A549 (cell line): ENCODE results near the gene PIGV.

Experiments used
- CHD2 ChIP-seq: fragments of 150-350 bp; IDR thresholded peaks from 2 replicates; pipeline ENCODE4 v1.6.1; 2014; ENCODE audit warnings: low read length; ENCODE audit not compliant: partially characterized antibody
- HDAC2 ChIP-seq: fragments of 200-600 bp; sonication (generic); IDR thresholded peaks from 2 replicates; pipeline ENCODE4 v1.6.1; 2016
- KDM5A ChIP-seq: fragments of 200-600 bp; sonication (generic); IDR thresholded peaks from 2 replicates; pipeline ENCODE4 v1.6.1; 2016; ENCODE audit warnings: antibody characterized with exemption, mild to moderate bottlenecking
- POLR2A ChIP-seq: IDR thresholded peaks from 2 replicates; pipeline ENCODE4 v1.6.1; 2012; ENCODE audit warnings: mild to moderate bottlenecking, low read length
- RAD21 ChIP-seq, 2 experiments: fragments of >200 bp in 1 of 2; sonication (Bioruptor Twin) in 1 of 2; formaldehyde crosslinking in 1 of 2; IDR thresholded peaks in 1 of 2; conservative IDR thresholded peaks in 1 of 2; 2 replicates in 1 of 2; 3 replicates in 1 of 2; pipeline ENCODE4 v1.6.1; 2012 to 2018; ENCODE audit warnings: inconsistent platforms in 1 of 2
- RNF2 ChIP-seq: fragments of 200-600 bp; sonication (generic); IDR thresholded peaks from 2 replicates; pipeline ENCODE4 v1.6.1; 2016; ENCODE audit warnings: low read depth, mild to moderate bottlenecking, antibody characterized with exemption, moderate library complexity, borderline replicate concordance
- TF ChIP-seq, protein P1 (sequence below): IDR thresholded peaks from 2 replicates; pipeline ENCODE4 v1.6.1; 2012
- TF ChIP-seq, protein P2 (sequence below): fragments of >200 bp; sonication (Bioruptor Twin); formaldehyde crosslinking; IDR thresholded peaks from 3 replicates; pipeline ENCODE4 v1.5.1; 2016

DNA sequence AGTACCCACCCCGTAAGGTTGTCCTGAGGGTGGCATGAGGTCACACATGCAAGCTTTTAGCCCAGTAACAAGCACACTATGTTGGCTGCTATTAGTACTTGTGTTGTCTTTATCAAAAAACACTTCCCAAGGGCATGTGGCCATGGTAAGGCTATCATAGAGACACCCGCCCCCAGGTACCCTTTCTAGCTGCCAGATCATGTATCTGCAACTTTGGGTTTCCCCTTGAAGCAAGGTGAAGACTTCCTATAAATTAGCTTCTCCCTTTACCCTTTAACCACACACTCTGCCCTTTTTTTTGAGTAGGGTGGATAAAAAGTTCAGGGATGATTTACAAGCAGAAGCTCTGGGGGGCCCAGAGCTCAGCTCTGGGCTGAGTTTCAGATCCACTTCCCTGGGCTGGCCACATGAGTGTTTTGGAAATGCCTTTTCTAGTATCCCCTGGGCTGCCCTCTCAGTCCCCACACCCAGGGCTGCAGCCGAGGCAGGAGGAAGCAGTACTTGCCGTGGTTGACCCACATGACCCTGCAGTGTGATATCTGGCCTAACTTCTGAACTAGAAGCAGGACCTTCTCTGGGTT lies 40.8 kb downstream of the PIGV start:
- TF ChIP-seq, protein P1, sequence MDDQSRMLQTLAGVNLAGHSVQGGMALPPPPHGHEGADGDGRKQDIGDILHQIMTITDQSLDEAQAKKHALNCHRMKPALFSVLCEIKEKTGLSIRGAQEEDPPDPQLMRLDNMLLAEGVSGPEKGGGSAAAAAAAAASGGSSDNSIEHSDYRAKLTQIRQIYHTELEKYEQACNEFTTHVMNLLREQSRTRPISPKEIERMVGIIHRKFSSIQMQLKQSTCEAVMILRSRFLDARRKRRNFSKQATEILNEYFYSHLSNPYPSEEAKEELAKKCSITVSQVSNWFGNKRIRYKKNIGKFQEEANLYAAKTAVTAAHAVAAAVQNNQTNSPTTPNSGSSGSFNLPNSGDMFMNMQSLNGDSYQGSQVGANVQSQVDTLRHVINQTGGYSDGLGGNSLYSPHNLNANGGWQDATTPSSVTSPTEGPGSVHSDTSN, result no peak
- no peak for TF ChIP-seq RAD21 (conservative IDR thresholded peaks at IDR 0.05 in 1 of 2, IDR thresholded peaks at IDR 0.05 in 1 of 2)
- no peak for TF ChIP-seq CHD2
- no peak for TF ChIP-seq RNF2
- TF ChIP-seq, protein P2, sequence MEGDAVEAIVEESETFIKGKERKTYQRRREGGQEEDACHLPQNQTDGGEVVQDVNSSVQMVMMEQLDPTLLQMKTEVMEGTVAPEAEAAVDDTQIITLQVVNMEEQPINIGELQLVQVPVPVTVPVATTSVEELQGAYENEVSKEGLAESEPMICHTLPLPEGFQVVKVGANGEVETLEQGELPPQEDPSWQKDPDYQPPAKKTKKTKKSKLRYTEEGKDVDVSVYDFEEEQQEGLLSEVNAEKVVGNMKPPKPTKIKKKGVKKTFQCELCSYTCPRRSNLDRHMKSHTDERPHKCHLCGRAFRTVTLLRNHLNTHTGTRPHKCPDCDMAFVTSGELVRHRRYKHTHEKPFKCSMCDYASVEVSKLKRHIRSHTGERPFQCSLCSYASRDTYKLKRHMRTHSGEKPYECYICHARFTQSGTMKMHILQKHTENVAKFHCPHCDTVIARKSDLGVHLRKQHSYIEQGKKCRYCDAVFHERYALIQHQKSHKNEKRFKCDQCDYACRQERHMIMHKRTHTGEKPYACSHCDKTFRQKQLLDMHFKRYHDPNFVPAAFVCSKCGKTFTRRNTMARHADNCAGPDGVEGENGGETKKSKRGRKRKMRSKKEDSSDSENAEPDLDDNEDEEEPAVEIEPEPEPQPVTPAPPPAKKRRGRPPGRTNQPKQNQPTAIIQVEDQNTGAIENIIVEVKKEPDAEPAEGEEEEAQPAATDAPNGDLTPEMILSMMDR, result no peak
- TF ChIP-seq KDM5A, result no peak
- no peak for TF ChIP-seq POLR2A
- no peak for TF ChIP-seq HDAC2
